Measurements from ENCODE around the gene KLF6. TPM values are rescaled to one million over a fixed set of nuclear protein-coding genes. Genes with fewer than 3 reads are reported as not detected.

KLF6 gene
- total and polyA plus RNA-seq, 9 of the 15 experiments (the other 6 are each of a cell fraction or from before 2014, with no cell fraction given), result 3.2 to 23.9 (median 8.0) TPM

DNA sequence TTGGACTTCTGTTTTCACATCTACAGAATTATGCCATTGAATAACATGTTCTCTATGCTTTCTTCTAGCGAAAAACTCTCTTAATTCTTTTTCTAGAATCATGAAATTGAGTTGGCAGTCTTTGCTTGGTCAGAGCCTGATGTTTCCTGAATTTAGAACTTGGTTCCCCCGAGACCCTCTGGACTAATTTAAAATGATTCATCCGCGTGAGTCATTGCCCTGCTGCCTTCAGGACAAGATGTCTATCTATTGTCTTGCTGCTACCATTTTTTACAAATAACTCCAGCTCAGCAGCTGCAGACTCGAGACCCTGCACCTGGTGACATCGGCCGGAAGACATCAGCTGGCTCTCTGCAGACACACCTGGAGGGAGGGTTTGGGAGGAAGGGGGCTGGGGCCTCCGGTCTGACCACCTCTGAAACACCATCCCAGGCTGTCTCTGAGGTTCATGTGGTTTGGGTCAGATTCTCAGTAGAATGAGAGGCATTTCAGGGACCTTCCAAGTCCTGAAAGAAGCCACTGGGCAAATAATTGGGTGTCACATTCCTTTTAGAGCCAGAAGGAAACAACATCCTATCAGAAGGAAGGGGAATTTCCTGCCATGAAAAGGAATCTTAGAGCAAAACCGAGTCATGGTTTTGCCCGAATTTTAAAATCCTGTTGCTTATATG is 20.9 kb upstream of the KLF6 start (continued):
- TF ChIP-seq RBBP5 (IDR thresholded peaks at IDR 0.05; ENCODE audit: borderline replicate concordance, insufficient read depth, low read length, poor library complexity, severe bottlenecking) (peak; percentile 62), ZNF41 (CRISPR knock-in tag; conservative IDR thresholded peaks at IDR 0.05) (no peak), CREM (IDR thresholded peaks at IDR 0.05; ENCODE audit: low read depth) (peak; percentile 25; the same call in 1 of the 2 replicates), HSF4 (CRISPR knock-in tag; IDR thresholded peaks at IDR 0.05; ENCODE audit: borderline replicate concordance) (no peak), NR3C1 (CRISPR knock-in tag; IDR thresholded peaks at IDR 0.05) (no peak), CC2D1A (IDR thresholded peaks at IDR 0.05) (no peak), MAZ (CRISPR knock-in tag; conservative IDR thresholded peaks at IDR 0.05 in 1 of 2, IDR thresholded peaks at IDR 0.05 in 1 of 2) (peak in 1 of 2 experiments; percentile 6; a peak in 1 of 4 replicates), E2F4 (CRISPR knock-in tag; IDR thresholded peaks at IDR 0.05; ENCODE audit: low read depth) (no peak), ZNF764 (CRISPR knock-in tag; IDR thresholded peaks at IDR 0.05; ENCODE audit: low read depth) (no peak), THRA (IDR thresholded peaks at IDR 0.05) (no peak), MIER1 (IDR thresholded peaks at IDR 0.05; ENCODE audit: low read depth) (no peak), HNRNPH1 (optimal IDR thresholded peaks at IDR 0.05; ENCODE audit: low read depth, low read length) (no peak), MTA3 (IDR thresholded peaks at IDR 0.05; ENCODE audit: borderline replicate concordance) (peak; percentile 21; the same call in 1 of the 2 replicates), YY1 (IDR thresholded peaks at IDR 0.05; ENCODE audit: borderline replicate concordance in 1 of 3, control insufficient read depth in 1 of 3, extremely low read depth in 1 of 3, insufficient read depth in 3 of 3, insufficient read length in 1 of 3, insufficient replicate concordance in 2 of 3, low read depth in 1 of 3, low read length in 2 of 3) (no peak), PHF21A (IDR thresholded peaks at IDR 0.05; ENCODE audit: borderline replicate concordance, low read depth) (no peak)
- TF ChIP-seq, protein P1, sequence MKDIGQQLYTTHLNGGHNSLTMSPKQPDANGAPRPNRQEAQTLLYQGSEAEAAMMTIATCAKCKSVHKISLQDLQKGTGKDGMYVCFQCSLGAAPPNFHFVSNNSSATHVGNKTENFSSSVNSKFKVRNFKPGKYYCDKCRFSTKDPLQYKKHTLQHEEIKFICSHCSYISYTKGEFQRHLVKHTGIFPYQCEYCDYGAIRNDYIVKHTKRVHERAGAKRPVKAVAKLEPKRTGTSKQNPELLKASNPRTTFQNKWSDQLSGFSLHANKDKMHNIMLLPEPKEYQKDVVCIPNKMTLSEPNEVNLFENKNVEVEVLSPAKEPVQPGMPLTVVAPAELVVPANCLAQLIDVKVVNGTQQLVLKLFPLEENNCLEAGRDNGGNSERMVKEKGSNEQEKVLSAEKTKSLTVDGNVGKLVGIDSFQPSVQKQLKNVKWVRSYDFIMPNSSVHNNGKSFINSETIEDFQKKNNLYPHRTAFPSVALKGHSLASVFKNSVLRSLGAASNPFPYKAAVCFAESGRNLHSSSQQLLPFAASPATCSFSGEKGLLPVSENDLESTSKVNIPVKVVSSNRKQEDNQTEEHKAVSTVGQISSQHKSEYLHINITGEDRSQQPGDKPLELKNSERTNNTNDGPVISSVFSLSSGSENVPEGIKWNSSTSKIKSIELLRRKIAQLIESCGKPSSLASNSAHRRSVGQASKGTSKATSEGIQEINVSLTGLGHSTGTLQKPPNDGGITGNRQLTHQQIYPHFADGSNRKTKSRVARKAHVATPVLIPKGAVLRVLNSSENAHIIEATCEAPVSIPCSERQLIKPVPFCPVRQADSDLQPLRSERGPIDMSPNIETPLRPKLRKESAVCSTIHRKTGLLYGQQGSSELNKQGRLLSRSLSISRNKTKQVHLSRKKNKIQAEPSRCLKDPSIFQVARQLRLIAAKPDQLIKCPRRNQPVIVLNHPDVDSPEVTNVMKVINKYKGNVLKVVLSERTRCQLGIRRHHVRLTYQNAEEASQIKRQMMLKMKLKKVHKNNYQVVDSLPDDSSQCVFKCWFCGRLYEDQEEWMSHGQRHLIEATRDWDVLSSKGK (CRISPR knock-in tag; IDR thresholded peaks at IDR 0.05), result no peak
- TF ChIP-seq, protein P2, sequence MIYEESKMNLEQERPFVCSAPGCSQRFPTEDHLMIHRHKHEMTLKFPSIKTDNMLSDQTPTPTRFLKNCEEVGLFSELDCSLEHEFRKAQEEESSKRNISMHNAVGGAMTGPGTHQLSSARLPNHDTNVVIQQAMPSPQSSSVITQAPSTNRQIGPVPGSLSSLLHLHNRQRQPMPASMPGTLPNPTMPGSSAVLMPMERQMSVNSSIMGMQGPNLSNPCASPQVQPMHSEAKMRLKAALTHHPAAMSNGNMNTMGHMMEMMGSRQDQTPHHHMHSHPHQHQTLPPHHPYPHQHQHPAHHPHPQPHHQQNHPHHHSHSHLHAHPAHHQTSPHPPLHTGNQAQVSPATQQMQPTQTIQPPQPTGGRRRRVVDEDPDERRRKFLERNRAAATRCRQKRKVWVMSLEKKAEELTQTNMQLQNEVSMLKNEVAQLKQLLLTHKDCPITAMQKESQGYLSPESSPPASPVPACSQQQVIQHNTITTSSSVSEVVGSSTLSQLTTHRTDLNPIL (CRISPR knock-in tag; IDR thresholded peaks at IDR 0.05), result no peak

Data from K562 (cell line).